HG02798 (cell line): ENCODE data around the gene CNTN4.
A peak's percentile ranks its signal among the peaks of the same experiment; 100 is the strongest.
"Not testable (repeated sequence)": the region's sequence is repeated elsewhere in the genome, so short reads cannot be mapped to it uniquely, and the experiment has no call there.

Source experiments
- ATAC-seq: cut with Tn5 transposase; IDR thresholded peaks from one replicate; pipeline ENCODE4 v1.9.1; 2021; ENCODE audit warnings: mild to moderate bottlenecking; ENCODE audit not compliant: unreplicated experiment, poor library complexity

The CNTN4 gene

DNA sequence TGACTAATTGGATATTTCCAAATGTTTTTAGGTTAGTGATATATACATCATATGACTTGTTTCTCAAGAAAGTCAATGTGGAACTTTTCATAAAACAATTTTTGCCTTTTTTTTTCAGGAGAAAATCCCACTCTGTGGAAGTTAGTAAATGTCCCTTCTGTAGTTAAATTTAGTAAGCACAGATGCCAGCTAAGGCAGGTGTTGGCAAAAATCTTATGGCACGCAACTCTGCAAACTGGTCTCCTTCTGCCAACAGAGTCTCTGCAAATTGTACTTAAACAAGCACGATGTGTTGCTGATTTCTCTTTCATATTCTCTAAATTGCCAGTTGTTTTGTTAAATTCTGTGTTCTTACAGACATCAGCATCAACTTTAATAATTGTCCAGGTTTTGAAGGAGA lies 777.7 kb downstream of the CNTN4 start:
- ATAC-seq = no peak

DNA sequence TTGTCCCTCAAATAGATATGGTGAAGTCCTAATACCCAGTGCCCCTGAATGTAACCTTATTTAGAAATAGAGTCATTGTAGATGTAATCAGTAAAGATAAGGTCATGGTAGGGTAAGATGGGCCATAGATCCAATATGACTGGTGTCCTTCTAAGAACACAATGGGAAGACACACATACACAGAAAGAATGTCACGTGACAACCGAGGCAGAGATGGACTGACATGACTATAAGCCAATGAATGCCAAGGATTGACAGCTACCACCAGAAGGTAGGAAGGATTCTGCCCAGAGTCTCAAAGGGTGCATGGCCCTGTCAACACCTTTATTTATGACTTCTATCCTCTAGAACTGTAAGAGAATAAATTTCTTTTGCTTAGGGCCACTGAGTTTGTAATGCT lies 780.4 kb downstream of the CNTN4 start:
- ATAC-seq = no peak

DNA sequence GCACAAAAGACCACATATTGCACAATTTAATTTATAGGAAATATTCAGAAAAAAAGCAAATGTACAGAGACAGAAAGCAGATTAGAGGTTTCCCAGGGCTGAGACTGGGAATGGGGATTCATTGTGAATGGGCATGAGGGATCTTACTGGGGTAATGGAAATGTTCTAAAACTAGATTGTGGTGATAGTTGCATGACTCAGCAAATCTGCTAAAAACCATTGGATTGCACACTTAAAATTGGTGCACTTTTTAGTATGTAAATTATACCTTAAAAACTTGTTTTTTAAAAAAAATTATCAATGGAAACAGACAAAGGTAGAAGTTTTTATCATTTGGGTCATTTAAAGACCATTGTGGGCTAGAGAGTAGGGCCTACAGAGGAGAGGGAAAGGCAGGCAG lies 780.9 kb downstream of the CNTN4 start:
- ATAC-seq = no peak

DNA sequence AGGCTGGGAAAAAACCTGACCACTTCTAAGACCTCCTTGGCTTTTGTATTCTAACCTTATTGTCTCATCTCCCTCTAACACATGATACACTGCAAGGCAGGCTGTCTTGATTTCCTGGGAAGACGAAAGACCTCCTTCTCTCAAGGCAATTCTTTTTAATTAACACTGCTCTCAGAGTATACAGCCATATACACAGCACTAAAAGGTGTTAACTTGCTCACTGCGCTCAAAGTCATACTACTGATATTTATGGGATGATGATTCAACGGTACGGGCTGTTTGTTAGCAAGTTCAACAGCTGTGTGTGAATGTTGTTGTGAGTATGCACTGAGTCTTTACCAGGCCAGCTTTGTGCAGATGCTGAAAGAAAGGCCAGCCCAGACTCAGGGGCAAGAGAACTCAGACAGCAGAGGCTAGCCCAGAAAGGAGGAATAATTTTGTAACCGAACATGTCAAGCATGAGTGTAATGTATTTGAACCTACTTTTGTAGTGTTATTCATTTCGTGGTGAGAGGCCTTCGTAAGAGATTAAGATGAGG lies 781.6 kb downstream of the CNTN4 start:
- no peak for ATAC-seq

DNA sequence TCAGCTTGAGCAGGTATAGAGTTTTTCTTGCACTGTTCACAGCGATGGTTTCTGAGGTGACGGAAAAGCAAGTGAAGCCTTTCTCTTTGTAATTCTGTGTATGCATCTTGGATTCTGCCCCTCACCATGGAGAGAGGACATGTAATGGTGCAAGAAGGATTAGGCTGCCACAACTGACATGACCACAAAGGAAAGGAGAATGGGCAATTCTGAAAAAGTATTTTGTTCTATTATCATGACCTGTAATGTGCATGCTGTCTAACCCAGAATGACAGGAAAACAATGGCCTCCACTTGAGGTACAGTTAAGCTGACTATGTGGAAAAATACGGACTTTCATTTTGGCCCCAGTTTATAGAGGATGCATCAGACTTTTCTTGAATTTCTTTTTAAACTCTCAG lies 784.6 kb downstream of the CNTN4 start:
- ATAC-seq = no peak

DNA sequence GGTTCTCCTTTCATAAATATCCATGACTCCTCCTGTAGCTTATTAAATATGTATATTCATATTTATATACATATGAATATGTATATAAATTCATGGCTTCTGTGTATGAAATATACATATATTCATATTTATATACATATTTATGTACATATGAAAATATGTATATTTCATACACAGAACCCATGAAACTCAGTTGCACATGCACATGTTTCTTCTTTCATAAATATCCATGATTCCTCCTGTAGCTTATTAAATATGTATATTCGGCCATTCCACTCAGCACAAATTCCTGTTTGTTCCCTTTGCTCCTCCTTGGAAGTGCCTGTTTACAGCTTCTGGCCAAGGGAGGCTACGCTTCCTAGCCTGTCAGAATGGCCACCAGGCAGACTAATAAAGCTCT lies 789.9 kb downstream of the CNTN4 start:
- no peak for ATAC-seq

DNA sequence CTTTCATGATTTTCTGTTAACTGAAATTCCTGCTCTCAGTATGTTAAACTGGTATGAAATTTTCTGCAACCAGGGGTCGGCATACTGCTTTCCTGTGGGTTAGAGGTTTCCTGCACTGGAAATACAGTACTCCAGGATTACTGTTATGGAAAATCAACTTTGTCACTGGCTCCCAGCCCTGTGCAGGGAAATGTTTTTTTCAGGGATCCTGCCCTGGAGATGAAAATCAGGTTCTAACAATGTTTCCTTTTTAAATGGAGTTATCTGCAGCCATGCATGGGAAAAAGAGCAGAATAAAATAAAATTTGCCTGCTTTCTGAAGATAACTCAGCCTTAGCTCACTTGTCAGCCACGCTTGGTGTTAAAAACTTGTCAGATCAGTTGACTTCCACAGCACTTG lies 791.1 kb downstream of the CNTN4 start:
- no peak for ATAC-seq

DNA sequence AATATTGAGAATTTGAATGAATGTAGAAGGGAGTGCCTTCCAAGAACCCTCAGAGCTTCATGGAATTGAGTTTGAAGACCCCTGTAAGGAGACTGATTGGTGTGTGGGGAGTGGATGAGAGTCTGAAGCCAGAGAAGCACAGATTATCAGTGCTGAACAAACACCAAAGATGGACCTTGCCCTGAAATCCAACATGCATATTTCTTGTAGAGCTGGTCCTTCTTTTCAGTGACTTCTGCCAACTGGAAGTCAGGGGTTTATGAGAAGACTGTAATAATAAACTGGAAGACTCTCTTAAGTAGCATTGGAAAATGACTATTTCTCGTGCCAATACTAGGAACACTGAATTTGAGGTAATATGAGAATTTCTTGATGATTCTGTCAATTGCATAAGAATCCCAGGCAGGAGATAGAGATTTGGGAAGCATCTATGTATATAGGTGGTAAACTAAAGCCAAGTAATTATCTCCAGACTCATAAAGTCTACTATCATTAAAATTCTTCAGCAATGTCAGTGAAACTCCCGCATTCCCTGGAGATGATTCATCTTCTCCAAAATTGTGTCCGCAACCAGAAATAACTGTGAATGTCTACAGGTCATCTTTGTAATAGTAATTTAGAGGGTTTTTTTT lies 797.8 kb downstream of the CNTN4 start:
- ATAC-seq = no peak

DNA sequence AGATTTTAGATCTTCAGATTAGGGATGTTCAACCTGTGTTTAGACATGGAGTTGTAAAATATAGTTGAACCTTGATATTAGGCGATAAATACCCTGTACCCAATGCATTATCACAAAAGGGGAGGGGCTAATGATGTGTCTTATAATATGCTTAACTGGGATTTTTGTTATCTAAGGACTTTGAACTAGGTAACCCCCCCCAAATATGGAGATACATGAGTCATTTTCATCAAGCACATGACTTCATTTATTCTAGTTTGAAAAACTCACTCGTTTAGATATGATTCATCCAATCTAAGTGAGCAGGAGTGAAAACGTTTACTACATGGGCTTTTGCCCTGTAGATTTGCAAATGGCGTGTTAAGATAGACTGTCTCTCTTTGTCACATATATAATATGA lies 799.2 kb downstream of the CNTN4 start:
- ATAC-seq = no peak

DNA sequence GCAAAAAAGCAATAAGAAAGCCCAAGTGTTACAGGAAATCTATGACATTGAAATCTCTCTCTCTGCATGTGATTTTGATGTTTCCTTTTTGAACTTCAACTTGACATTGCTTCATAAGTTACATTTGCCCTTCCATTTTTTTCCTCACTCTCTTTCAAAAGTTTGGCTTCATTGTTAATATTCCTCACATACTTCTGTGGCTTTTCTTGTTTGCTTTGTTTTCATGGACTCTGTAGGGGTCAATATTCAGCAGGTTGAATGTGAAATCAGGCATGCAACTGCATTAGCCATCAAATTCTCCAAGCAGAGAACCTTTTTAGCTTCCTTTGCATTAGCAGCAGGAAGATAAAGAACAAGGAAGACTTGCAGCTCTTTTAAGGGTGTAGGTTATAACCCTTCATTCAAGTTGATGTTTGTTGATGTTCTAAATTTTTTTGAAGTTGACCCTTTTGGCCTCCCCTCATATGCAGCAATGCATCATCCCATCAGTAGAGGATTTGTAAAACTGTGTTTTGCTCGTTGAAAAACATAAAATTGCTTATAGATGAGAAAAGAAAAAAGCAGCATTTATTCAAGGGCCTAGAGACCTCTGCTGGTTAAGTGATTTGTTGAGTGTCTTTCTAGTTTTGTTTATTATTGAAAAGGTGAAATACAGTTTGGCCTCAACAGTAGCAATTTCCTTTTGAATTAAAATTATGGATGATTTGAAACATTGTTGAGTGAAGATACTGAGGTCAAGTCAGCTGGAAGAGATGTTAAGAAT lies 800.1 kb downstream of the CNTN4 start:
- no peak for ATAC-seq

DNA sequence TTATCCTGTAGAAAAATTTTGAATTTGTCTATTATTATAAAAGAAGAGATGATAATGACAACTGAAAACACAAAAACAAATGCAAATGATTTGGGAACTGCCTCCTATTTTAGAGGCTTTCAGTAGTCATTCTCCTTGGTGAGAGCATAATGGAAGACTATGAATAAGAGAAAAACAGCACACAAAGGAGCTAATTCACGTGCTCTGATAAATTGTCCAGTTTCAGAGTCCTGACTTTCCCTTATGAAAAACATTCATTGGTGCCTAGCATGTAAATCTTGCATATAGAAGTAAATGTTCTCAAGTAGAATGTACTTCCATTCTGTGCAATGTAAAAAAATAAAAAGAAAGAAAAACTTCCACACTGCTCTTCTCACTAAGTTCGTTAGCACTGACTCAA lies 805.4 kb downstream of the CNTN4 start:
- no peak for ATAC-seq

DNA sequence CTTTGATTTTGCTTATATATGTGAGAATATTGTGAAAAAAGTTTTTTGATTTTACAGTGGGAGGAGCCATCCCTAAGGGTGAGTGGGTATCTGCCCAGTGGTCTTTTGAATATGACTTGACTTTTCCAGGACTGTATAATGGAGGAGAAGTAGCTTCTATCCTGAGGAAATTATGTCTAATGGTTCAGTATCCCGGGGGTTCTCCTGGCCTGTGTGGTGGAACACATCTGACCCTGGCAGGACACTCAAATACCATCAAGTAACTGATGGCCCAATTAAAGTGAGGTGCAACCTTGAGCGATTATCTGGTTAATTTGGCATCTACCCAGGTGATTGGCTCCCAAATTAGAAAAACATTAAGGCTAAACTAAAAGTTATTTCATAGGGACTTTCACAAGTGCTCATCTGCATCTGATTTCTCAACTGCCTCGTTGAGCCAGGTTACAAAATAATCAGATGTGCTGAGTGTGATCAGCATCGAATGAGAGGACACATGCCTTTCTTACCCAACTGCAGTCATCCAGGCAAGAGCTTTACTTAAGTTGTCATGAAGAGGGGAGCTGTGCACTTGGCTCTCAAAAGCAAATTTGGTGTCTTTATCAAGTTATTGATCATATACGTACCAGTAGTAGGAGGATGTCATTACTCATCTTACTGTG lies 810.2 kb downstream of the CNTN4 start:
- no peak for ATAC-seq

DNA sequence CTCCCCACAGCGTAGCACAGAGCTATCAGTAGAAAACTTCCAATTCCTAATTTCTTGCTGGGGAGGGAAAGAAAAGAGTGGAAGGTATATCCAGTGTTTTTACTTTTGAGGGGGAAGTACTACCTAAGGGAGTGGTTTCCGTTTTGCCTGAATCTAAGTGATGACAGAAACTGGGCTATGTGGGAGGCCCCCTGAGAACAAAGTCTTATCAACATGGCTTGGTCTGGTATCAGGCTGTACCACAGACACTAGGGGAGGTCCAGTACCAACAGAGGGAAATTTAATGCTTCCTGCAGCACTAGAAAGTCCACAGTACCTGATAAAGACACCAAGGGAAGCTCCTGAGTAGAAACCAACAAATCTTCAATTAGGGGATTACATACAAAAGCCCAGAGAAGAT lies 812.3 kb downstream of the CNTN4 start:
- no peak for ATAC-seq

DNA sequence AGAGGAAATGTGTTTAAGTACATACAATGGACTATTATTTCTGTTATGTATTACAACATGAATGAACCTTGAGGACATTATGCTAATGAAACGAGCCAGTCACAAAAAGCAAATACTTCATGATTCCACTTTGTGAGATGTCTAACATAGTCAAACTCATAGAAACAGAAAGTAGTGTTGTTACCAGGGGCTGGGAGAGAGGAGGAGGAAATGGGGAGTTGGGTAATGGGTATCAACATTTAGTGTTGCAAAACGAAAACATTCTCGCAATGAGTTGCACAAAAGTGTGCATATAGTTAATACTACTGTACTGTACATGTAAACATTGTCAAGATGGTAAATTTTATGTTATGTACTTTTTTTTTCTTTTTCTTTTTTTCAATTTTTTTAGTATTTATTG lies 817.2 kb downstream of the CNTN4 start:
- no peak for ATAC-seq

DNA sequence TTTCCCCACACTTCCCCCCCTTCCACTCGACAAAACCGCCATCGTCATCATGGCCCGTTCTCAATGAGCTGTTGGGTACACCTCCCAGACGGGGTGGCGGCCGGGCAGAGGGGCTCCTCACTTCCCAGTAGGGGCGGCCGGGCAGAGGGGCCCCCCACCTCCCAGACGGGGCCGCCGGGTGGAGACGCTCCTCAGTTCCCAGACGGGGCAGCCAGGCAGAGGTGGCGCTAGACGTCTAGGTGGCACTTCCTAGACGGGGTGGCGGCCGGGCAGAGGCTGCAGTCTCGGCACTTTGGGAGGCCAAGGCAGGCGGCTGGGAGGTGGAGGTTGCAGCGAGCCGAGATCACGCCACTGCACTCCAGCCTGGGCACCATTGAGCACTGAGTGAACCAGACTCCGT lies 818.0 kb downstream of the CNTN4 start:
- ATAC-seq = not testable (repeated sequence)

DNA sequence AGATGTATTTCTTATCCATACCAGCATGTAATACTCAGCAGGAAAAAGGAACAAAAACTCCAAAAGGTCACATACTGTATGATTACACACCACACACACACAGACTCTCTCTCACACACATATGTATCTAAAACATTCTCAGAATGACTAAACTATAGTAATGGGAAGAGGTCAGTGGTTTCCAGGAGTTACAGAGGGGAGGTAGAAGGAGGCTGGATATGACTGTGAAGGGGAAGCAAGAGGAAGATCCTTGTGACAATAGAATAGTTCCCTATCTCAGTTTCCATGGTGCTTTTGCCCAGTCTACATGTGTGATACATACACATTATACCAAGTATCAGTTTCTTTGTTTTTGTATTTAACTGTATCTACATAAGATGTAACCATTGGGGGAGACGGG lies 821.4 kb downstream of the CNTN4 start:
- ATAC-seq = peak; percentile 70

DNA sequence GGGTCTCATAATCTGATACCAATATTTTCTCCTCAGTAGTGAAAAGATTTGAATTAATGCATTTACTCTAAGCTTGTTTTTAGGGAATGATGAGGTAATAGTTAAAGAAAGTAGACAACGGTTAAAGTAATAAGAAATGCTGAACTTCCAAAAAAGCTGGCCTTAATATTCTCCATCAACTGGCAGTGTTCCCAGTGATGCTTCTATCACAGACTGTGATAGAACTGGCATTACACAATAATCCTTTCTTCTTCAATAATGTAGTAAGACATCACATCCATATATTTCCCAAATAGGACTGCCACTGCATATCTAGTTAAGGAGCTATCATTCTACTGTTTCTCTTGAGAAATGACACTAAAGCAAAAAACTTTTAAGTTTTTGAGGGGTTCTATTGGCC lies 822.8 kb downstream of the CNTN4 start:
- ATAC-seq = no peak

DNA sequence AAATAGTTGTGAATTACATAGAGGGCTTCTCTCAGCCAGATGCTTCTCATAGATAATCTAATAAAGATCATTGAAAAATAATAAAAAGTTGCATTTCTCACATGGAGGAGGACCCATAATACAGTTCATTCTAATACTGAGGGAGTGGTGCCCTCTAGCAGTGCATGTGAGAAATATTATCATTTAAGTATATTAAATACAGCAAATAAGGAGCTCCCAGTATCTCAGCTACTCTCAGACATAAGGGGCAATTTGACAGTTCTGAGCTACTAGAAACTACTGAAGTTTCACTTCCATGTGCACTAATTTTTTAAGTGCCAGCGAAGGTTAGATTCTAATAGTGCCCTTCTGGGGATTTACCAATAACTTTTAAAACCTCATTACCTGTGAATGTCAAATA lies 823.2 kb downstream of the CNTN4 start:
- ATAC-seq = peak; percentile 40

DNA sequence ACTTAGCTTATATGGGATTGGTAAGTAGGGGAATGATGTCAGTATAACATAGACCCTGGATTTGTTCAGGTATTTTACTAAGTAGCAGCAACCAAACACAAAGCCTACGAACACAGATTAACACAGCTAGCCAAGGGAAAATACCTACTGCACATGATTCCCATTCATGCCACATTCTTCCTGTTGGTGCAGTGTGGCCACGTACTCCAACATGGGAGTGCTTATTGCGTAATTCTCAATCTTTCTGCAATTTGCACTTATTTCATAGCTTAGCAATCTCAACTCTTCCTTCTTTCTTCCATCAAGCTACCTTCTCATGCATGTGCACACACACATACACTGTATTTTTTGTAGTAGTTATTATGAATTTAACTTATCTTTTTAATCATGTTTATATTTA lies 824.7 kb downstream of the CNTN4 start:
- no peak for ATAC-seq

DNA sequence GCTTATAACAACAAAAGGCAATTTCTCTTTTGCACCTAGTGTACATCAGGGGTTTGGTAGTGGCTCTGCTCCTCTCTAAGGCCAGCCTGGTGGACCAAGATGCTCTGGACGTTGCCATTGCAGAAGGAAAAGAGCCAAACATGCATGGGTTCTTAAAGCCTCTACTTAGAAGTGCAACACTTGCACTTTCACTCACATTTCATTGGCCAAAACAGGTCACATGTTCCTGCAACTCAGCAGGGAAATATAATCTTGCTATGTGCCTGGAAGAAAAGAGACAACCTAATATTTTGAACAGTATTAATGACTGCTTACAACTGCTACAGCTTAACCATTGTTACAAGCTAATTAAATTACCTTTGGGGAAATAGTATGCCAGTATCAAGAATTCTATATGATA lies 828.6 kb downstream of the CNTN4 start:
- ATAC-seq = peak; percentile 39

DNA sequence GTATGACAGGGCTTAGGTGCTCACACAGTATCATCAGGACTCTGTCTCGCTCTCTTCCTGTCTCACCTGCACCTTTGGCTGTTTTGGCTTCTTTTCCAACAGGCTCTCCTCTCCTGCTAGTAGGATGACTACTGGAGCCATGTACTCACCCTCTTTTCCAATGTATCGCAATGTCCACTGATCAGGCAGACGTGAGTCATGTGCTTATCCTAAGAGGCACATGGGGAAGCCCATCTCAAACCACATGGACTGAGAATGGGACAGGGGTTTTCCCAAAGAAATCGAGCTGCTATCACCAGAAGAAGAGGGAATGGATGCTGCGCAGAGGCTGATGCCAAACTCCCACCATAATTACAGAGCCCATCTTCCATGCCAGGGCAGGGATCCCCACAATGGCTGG lies 830.9 kb downstream of the CNTN4 start:
- ATAC-seq = no peak
